WI38 (cell line): ENCODE results near the gene EOMES.

ENCODE experiments used
- H3K4me3 ChIP-seq: 2 replicates; pipeline ENCODE4 v1.5.1; 2011; ENCODE audit warnings: low read depth, mild to moderate bottlenecking, control low read depth, low read length
- CTCF ChIP-seq: IDR thresholded peaks from 2 replicates; pipeline ENCODE4 v1.5.1; 2012; ENCODE audit warnings: low read depth, mild to moderate bottlenecking, control low read depth, low read length

EOMES gene

GRCh38 chr3:27746838-27747237 is 24.7 kb upstream of the EOMES start:
- H3K4me3 ChIP-seq = no peak overlapping the region
- no peak for TF ChIP-seq CTCF

GRCh38 chr3:27740854-27741253 is 18.7 kb upstream of the EOMES start:
- no peak for TF ChIP-seq CTCF

GRCh38 chr3:27737091-27737490 is 15.0 kb upstream of the EOMES start:
- TF ChIP-seq CTCF = no peak
- no peak overlapping the region for H3K4me3 ChIP-seq

More at GRCh38 chr3:27740854-27741253, 18.7 kb upstream of the EOMES start:
- H3K4me3 ChIP-seq = no peak overlapping the region

GRCh38 chr3:27730774-27731659 is 8.9 kb upstream of the EOMES start:
- TF ChIP-seq CTCF = no peak
- no peak overlapping the region for H3K4me3 ChIP-seq

GRCh38 chr3:27729748-27730611 is 7.9 kb upstream of the EOMES start:
- peak overlapping the region; percentile 16; the same call in 1 of the 2 replicates for H3K4me3 ChIP-seq
- no peak for TF ChIP-seq CTCF

GRCh38 chr3:27729325-27729724 is 7.2 kb upstream of the EOMES start:
- no peak for TF ChIP-seq CTCF
- no peak overlapping the region for H3K4me3 ChIP-seq
